A549 treated with AZD2906 at 1 μM for 4 hours (cell line): Measurements from ENCODE around the gene ACADSB. TPM values are rescaled to one million over a fixed set of nuclear protein-coding genes. Genes with fewer than 3 reads are reported as not detected.

ENCODE experiments used
- total RNA-seq: library from RNA; stranded (reverse); fragments of 200-300 nt; extraction: Qiagen RNA extraction; gene quantifications from 5 replicates; pipeline ENCODE4 v1.2.3, GENCODE V29; 2022

The ACADSB gene
- total RNA-seq, result 5.5 to 7.9 TPM (median 7.8 TPM) in 5 replicates

DNA sequence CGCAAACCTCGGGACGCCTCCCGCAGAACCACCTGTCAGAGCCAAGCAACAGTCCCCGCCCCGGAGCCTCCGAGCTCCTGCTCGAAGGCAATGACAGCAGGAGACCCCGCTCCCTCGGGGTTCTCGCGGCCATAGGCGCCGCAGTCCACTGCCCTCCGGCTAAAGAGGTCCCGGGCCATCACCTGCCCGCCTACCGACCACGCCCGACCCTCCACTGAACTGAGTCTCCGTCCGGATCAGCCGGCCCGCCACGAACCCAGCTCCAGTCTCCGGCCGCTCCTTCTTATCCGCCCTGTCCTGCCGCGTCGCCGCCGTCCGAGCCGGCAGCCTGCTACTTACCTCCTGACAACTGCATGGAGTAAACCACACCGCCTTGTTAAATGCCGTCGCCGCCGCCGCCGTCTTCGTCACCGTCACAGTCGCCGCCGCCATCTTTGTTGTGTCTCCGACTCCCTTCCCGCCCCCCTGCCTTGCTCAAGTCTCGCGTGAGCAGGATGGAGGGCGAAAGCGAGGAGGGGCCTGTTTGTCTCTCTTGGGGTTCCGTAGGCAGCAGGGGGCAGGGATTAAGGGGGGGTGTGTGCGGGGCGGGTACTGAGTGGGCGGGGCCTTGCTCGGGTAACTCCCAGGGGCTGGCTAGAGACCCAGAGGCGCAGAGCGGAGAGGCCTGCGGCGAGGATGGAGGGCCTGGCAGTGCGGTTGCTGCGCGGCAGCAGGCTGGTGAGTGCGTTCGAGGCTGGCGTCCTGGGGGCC, at the start of gene ACADSB, which contains the start of gene IKZF5:
ACADSB (plus strand) TSS at position 652 of the 750 bp plus-strand sequence; CDS start at position 676, 24 bp downstream.
IKZF5 (minus strand) TSS at position 441 of the 750 bp plus-strand sequence. CDS start 10,170 bp downstream, outside the sequence.

DNA sequence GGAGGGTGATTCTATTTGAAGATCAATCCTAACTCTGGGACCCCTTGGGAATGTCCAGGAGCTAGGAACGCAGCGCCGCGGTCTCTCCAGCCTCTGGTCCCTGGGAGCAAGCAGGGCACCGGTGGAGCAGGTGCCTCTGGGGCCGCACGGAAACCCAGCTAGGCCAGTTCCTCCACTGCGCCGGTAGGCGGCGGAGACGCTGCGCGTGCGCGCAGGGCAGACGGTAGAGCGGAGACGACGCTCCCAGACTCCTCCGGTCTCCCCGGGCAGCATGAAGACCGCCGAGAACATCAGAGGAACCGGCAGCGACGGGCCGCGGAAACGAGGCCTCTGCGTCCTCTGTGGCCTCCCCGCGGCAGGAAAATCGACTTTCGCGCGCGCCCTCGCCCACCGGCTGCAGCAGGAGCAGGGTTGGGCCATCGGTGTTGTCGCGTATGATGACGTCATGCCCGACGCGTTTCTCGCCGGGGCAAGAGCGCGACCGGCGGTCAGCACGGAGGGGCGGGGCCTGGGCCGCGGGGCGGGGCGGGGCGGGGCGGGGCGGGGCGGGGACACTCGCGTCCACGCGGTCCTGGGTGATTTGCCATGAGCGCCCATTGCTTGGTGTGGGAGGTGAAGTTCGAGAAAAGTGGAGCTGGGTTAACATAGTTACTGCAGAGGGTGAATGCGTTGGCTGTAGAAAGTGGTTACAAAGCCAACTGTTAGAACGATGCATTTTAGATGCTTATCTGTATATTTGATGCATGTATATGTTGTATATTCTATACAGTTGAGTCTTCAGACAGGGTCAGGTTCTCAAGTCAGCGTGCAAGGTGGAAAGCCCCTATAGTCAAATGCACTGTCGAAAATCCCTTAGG, 28.4 kb upstream of the ACADSB start, which contains the start of gene PSTK:
PSTK (plus strand) TSS at position 193 of the 857 bp plus-strand sequence; CDS start at position 272, 79 bp downstream.

Other genes starting within 250 kb of the ACADSB start
- 1.2 to 1.5 TPM (median 1.3 TPM) in 5 replicates for gene CUZD1, start 163.1 kb upstream of the ACADSB start, total RNA-seq
- gene FAM24B, start 129.4 kb upstream of the ACADSB start, total RNA-seq, result 10.3 to 12.6 TPM (median 11.9 TPM) in 5 replicates
- gene FAM24A, start 98.4 kb upstream of the ACADSB start, total RNA-seq, result not detected in 5 replicates
- 7.2 to 8.7 TPM (median 7.8 TPM) in 5 replicates for gene C10orf88, start 54.8 kb upstream of the ACADSB start, total RNA-seq
- 4.1 to 4.6 TPM (median 4.2 TPM) in 5 replicates for gene PSTK, start 28.6 kb upstream of the ACADSB start, total RNA-seq
- gene IKZF5, start 211 bp upstream of the ACADSB start, total RNA-seq, result 5.0 to 8.5 TPM (median 6.8 TPM) in 5 replicates
- 0.06 to 0.10 TPM (median 0.09 TPM) in 4 of 5 replicates, not detected in the other for gene HMX3, start 127.0 kb downstream of the ACADSB start, total RNA-seq
- gene HMX2, start 139.1 kb downstream of the ACADSB start, total RNA-seq, result 0.07 to 0.17 TPM (median 0.08 TPM) in 3 of 5 replicates, not detected in the others
- 159 to 212 TPM (median 176 TPM) in 5 replicates for gene BUB3, start 145.4 kb downstream of the ACADSB start, total RNA-seq